Activated CD4-positive, alpha-beta T cell treated with anti-CD3 and anti-CD28 coated beads for 4 hours (primary cell): ENCODE results near the gene CDC42SE1.
A peak's percentile ranks its signal among the peaks of the same experiment; 100 is the strongest.
"Not testable (repeated sequence)": the region's sequence is repeated elsewhere in the genome, so short reads cannot be mapped to it uniquely, and the experiment has no call there.

Experiments used
- DNase-seq, 2 donors: peaks; one replicate each; pipeline ENCODE4 v3.0.0-alpha.2; 2020

Gene CDC42SE1

GRCh38 chr1:151059109-151060006 lies at the start of gene CDC42SE1:
CDC42SE1 (minus strand) TSS chr1:151059622; CDS start chr1:151055730, 3,892 bp downstream.
- DNase-seq: peak; percentile 75 to 80

GRCh38 chr1:151108331-151108730 lies 48.9 kb upstream of the CDC42SE1 start:
- no peak for DNase-seq

GRCh38 chr1:151106894-151107293 lies 47.5 kb upstream of the CDC42SE1 start:
- no peak for DNase-seq

GRCh38 chr1:151104630-151105029 lies 45.2 kb upstream of the CDC42SE1 start:
- no peak for DNase-seq

GRCh38 chr1:151098126-151098525 lies 38.7 kb upstream of the CDC42SE1 start:
- no peak for DNase-seq

- DNase-seq: not testable (repeated sequence)
Observed at GRCh38 chr1:151097426-151097825, 38.0 kb upstream of the CDC42SE1 start.

- no peak for DNase-seq
Observed at GRCh38 chr1:151085953-151086559, 26.6 kb upstream of the CDC42SE1 start.

GRCh38 chr1:151072224-151072623 lies 12.8 kb upstream of the CDC42SE1 start:
- no peak for DNase-seq

- peak; percentile 81 to 82 for DNase-seq
Observed at GRCh38 chr1:151070474-151071276, 11.3 kb upstream of the CDC42SE1 start, which contains the start of gene GABPB2. GABPB2 (plus strand) TSS chr1:151070761; CDS start chr1:151088190, 17,429 bp downstream.

GRCh38 chr1:151069103-151069486 lies 9.7 kb upstream of the CDC42SE1 start:
- no peak for DNase-seq

- DNase-seq: no peak
Observed at GRCh38 chr1:151067185-151067584, 7.8 kb upstream of the CDC42SE1 start.

- DNase-seq: no peak
Observed at GRCh38 chr1:151065089-151065645, 5.7 kb upstream of the CDC42SE1 start.

GRCh38 chr1:151062741-151063371 lies 3.4 kb upstream of the CDC42SE1 start:
- no peak for DNase-seq

GRCh38 chr1:151061704-151062103 lies 2.3 kb upstream of the CDC42SE1 start:
- no peak for DNase-seq

- DNase-seq: no peak
Observed at GRCh38 chr1:151060657-151061421, 1.4 kb upstream of the CDC42SE1 start.

- no peak for DNase-seq
Observed at GRCh38 chr1:151060007-151060656, 710 bp upstream of the CDC42SE1 start, which contains the start of gene MLLT11. MLLT11 (plus strand) TSS chr1:151060397; CDS start chr1:151067225, 6,828 bp downstream.

GRCh38 chr1:151058692-151059091 lies 730 bp downstream of the CDC42SE1 start:
- no peak for DNase-seq

GRCh38 chr1:151056149-151056548 lies 3.3 kb downstream of the CDC42SE1 start:
- DNase-seq: no peak

- no peak for DNase-seq
Observed at GRCh38 chr1:151055581-151055980, 3.8 kb downstream of the CDC42SE1 start.

GRCh38 chr1:151054971-151055547 lies 4.4 kb downstream of the CDC42SE1 start:
- no peak for DNase-seq
